C4-2B (cell line): ENCODE data around the gene TPSD1.

Experiments used
- ZFX ChIP-seq: fragments of 450-650 bp; IDR thresholded peaks from 2 replicates; pipeline ENCODE4 v1.6.1; 2017
- TF ChIP-seq, protein P1 (sequence below): fragments of 450-650 bp; conservative IDR thresholded peaks from 2 replicates; pipeline ENCODE4 v1.5.1; 2017; ENCODE audit warnings: mild to moderate bottlenecking

DNA sequence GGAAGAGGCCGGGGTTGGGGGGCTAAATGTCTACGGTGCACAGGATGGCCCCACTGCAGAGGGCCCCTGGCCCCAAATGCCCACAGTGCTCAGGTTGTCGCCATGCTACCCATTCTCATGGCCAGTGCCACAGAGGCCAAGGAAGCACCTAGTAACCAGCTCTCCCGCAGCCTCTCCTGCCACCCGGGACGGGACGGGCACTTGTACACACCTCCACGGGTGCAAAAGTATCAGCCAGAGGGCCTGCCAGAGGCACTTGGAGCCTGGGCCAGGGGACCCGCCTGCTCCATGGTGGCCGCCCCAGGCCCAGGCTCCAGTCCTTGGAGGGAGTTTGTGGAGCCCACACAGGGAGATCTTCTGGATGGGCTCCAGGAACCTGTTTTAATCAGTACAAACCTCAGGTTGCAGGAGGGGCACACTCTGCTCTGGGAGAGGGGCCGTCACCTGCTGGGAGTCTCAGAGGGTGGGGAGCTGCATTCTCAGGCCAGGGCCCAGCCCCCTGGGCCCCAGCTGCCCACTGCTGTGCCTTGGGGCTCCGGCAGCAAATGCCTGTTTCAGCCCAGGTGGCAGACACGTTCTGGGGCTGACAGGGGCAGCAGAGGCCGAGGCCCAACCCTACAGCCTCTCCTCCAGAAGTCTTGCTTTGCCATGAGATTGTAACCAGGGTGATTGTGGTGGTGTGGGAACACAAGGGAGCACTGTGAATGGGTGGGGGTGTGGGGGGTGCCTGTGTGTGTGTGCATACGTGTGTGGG, 7.9 kb downstream of the TPSD1 start:
- TF ChIP-seq, protein P1, sequence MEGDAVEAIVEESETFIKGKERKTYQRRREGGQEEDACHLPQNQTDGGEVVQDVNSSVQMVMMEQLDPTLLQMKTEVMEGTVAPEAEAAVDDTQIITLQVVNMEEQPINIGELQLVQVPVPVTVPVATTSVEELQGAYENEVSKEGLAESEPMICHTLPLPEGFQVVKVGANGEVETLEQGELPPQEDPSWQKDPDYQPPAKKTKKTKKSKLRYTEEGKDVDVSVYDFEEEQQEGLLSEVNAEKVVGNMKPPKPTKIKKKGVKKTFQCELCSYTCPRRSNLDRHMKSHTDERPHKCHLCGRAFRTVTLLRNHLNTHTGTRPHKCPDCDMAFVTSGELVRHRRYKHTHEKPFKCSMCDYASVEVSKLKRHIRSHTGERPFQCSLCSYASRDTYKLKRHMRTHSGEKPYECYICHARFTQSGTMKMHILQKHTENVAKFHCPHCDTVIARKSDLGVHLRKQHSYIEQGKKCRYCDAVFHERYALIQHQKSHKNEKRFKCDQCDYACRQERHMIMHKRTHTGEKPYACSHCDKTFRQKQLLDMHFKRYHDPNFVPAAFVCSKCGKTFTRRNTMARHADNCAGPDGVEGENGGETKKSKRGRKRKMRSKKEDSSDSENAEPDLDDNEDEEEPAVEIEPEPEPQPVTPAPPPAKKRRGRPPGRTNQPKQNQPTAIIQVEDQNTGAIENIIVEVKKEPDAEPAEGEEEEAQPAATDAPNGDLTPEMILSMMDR = no peak
- TF ChIP-seq ZFX = no peak
